ENCODE measurements around the gene ZEB2.

GRCh38 chr2:144515696-144516410 lies 4.1 kb downstream of the ZEB2 start:
- TF ChIP-seq POLR2A (IDR thresholded peaks at IDR 0.05) (no peak), CTCF (IDR thresholded peaks at IDR 0.05) (no peak)
